ENCODE results near the gene CCDC14. TPM values are rescaled to one million over a fixed set of nuclear protein-coding genes. Genes with fewer than 3 reads are reported as not detected.

CCDC14 gene
- total and polyA plus RNA-seq, 4 donors, result 3.7 to 32.5 (median 14.7) TPM

GRCh38 chr3:123869165-123869564 is 91.9 kb downstream of the CCDC14 start (continued):
- no peak for TF ChIP-seq ATF3 (IDR thresholded peaks at IDR 0.05)
- TF ChIP-seq FOXA2 (IDR thresholded peaks at IDR 0.05), result no peak
- TF ChIP-seq RXRA (IDR thresholded peaks at IDR 0.05), result no peak
- TF ChIP-seq SP1 (IDR thresholded peaks at IDR 0.05), result no peak
- TF ChIP-seq FOXA1 (IDR thresholded peaks at IDR 0.05), result no peak
- TF ChIP-seq MAX (IDR thresholded peaks at IDR 0.05), result no peak
- TF ChIP-seq HNF4A (conservative IDR thresholded peaks at IDR 0.05), result no peak
- TF ChIP-seq YY1 (IDR thresholded peaks at IDR 0.05), result no peak

- Histone ChIP-seq H3K36me3 (ENCODE audit: control insufficient read depth in 4 of 4, insufficient read depth in 3 of 4, low read depth in 1 of 4, low read length in 3 of 4) (peaks cover 0 to 2% (median 0%) of the 10 kb centered on the region in 4 donors), H3K4me3 (ENCODE audit: low read depth in 1 of 3, low read length in 3 of 3) (no peak overlapping the region), H3K9ac (ENCODE audit: low read depth in 1 of 2, low read length in 2 of 2) (no peak overlapping the region), H3K27ac (ENCODE audit: low read depth in 1 of 2, low read length in 2 of 2) (no peak overlapping the region), H3K4me1 (ENCODE audit: control insufficient read depth in 4 of 4, insufficient read depth in 4 of 4, low read length in 3 of 4) (no peaks in the 10 kb centered on the region), H3K27me3 (ENCODE audit: control insufficient read depth in 4 of 4, insufficient read depth in 4 of 4, low read length in 3 of 4) (no peaks in the 10 kb centered on the region), H3K9me3 (ENCODE audit: control insufficient read depth in 4 of 4, low read length in 3 of 4) (no peaks in the 10 kb centered on the region)
- DNase-seq (ENCODE audit: low spot score), result no peak
- 94% methylated on average over 4 of the region's 4 CpGs for WGBS
- TF ChIP-seq RXRA (IDR thresholded peaks at IDR 0.05), result no peak
- no peak for TF ChIP-seq CTCF (IDR thresholded peaks at IDR 0.05; ENCODE audit: low read depth, low read length, missing input control)
- TF ChIP-seq FOXA2 (IDR thresholded peaks at IDR 0.05), result no peak
- TF ChIP-seq EGR1 (IDR thresholded peaks at IDR 0.05; ENCODE audit: low read depth in 2 of 2), result no peak
- TF ChIP-seq GABPA (IDR thresholded peaks at IDR 0.05 in 1 of 2, conservative IDR thresholded peaks at IDR 0.05 in 1 of 2), result no peak
- TF ChIP-seq FOXA1 (IDR thresholded peaks at IDR 0.05), result no peak
- no peak for TF ChIP-seq TAF1 (conservative IDR thresholded peaks at IDR 0.05)
- TF ChIP-seq ZBTB33 (IDR thresholded peaks at IDR 0.05), result no peak
- no peak for TF ChIP-seq MAX (IDR thresholded peaks at IDR 0.05)
- no peak for TF ChIP-seq YY1 (IDR thresholded peaks at IDR 0.05)
- no peak for TF ChIP-seq ATF3 (IDR thresholded peaks at IDR 0.05)
- no peak for TF ChIP-seq NR2F2 (IDR thresholded peaks at IDR 0.05)
- TF ChIP-seq RAD21 (IDR thresholded peaks at IDR 0.05), result no peak
- TF ChIP-seq HNF4G (IDR thresholded peaks at IDR 0.05), result no peak
- no peak for TF ChIP-seq JUND (IDR thresholded peaks at IDR 0.05)
- TF ChIP-seq SP1 (IDR thresholded peaks at IDR 0.05), result no peak
Measured at GRCh38 chr3:123864706-123865105, 96.3 kb downstream of the CCDC14 start.

Other genes starting within 250 kb of the CCDC14 start
- 100 to 1,000 TPM in 1 of 2 donors, 10 to 100 TPM in 1; 17.1 to 158 TPM for gene MYLK, start 76.9 kb downstream of the CCDC14 start, total RNA-seq
- gene MYLK, start 76.9 kb downstream of the CCDC14 start, polyA plus RNA-seq, result 10 to 100 TPM; 35.4 to 48.5 TPM
- not detected for gene ROPN1, start 30.9 kb upstream of the CCDC14 start, total RNA-seq
- not detected for gene ROPN1, start 30.9 kb upstream of the CCDC14 start, polyA plus RNA-seq
- 10 to 100 TPM; 15.7 to 37.6 TPM for gene KALRN, start 72.1 kb upstream of the CCDC14 start, total RNA-seq
- 1 to 10 TPM; 7.6 to 8.2 TPM for gene KALRN, start 72.1 kb upstream of the CCDC14 start, polyA plus RNA-seq